Erythroblast (primary cell): ENCODE measurements around the gene RBBP5.

Source experiments
- GATA1 ChIP-seq: IDR thresholded peaks from 2 replicates; pipeline ENCODE4 v1.6.1; 2011; ENCODE audit warnings: low read depth, mild to moderate bottlenecking, control low read depth, low read length, moderate library complexity
- POLR2A ChIP-seq: IDR thresholded peaks from 2 replicates; pipeline ENCODE4 v1.6.1; 2011; ENCODE audit warnings: mild to moderate bottlenecking, low read length

DNA sequence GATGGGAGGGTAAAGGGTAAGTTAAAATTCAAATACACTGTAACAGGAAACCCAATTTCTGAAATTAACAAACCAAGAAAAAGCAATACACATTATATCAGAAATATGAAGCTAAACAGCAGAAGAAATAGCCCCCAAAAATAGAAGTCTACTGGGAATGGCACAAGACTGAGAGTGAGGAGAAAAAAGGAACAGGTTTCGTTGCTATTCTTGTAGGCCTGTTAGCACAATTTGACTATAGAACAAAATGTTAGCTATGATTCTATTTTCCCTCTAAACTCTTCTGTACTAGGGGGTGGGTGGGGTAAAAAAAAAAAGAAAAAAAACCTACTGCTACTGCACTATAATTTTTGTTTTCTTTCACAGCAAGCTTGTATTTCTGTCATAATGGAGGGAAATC, 12.5 kb downstream of the RBBP5 start:
- TF ChIP-seq POLR2A (no peak), GATA1 (no peak)
